NCI-H1436 (cell line): ENCODE measurements around the gene CEP350.

Source experiments
- DNase-seq: peaks from one replicate; lab custom pipeline; 2025; lab: John Stamatoyannopoulos, UW

The CEP350 gene

DNA sequence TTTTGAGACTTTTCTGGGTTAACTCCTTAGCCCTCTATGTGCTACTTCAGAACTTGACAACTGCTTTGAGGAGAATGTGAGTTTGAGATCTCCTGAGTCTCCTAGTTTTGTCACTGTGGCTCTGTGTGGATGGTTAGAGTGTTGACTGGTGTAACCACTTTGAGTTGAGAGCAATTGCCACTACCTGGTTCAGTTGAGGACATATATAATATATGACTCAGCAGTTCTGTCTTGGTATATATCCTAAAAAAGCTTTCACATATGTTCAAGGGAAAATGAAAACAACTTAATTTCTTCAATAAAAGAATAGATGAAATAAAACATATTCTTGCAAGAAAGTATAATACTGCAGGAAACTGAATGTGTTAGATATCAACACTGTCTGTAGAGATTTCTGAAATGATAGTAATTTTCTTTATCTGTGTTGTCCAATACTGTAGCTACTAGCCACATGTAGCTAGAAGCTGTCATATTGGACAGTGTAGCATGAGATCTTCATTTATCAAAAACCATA lies 103.3 kb downstream of the CEP350 start:
- no peak for DNase-seq

DNA sequence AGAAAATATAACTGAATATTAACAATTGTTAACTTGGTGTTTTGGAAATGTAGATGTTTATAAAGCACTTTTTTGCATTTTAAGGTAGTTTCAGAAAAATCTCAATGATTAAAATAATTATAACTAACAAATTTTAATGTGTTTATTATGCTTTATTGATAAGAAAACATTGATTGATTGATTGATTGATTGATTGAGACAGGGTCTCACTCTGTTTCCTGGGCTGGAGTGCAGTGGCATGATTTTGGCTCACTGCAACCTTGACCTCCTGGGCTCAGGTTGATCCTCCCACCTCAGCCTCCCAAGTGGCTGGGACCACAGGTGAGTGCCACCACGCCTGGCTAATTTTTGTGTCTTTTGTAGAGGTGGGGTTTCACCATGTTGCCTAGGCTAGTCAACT lies 106.4 kb downstream of the CEP350 start:
- DNase-seq = no peak

DNA sequence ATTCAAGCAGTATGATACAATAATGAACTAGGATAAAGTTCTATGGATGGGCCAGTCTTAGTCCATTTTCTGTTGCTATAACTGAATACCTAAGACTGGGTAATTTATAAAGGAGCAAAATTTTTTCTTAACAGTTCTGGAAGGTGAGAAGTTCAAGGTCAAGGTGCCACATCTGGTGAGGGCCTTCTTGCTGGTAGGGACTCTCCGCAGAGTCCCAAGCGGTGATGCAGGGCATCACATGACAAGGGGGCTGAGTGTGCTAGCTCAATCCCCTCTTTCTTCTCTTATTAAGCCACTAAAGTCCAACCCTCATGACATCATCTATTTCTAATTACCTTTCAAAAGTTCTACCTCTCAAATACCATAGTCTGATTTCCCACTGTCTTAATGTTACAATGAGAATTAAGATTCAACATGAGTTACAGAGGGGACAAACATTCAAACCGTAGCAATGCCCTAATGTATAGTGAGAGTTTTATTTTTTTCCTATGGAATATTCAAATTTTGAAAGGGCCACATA lies 107.9 kb downstream of the CEP350 start:
- no peak for DNase-seq

DNA sequence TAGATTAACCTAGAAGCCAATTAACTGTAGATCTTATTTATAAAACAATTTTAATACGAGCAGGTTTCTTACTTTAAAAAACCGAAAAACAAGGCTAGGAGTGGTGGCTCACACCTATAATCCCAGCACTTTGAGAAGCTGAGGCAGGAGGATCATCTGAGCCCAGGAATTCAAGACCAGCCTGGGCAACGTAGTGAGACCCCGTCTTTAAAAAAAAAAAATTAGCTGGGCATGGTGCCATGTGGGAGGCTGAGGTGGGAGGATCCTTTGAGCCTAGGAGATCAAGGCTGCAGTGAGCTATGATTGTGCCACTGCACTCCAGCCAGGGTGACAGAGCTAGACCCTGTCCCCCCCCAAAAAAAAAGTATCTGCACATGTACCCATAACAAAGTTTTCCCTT lies 110.8 kb downstream of the CEP350 start:
- DNase-seq = no peak

DNA sequence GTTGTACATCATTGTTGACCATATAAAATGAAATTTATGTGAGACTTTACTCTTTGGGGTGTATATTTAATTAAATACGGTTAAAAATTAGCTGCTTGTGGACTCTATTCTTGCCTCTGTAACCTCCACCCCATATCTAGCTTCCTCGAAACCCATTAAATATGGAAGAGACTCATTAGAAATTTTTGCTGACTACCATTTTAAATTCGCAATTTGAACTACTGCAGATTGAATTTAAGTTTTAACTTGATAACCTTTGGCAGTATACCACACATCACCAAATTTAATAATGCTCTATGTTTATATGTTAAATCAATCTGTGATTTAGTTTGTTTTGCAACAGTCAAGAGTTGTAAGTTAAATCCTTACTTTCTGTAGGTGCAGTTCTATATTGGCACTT lies 111.5 kb downstream of the CEP350 start:
- no peak for DNase-seq

DNA sequence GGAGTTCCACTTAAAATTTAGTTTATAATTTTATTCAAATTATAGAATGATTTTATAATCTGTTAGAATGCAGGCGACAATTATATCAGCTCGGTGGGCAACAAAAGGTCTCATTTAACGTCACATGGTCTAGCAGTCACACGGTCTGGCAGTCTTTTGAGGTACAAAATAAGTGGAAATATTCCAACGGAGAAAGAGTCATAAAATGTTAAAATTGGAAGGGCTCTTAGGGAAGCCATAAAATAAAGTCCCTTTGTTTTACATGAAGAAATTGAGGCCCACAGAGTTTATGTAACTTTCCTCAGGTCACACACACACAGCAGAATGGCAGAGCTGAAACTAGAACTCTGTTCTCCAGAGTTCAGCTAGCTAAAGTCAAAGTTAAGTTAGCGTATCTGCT lies 115.7 kb downstream of the CEP350 start:
- no peak for DNase-seq

DNA sequence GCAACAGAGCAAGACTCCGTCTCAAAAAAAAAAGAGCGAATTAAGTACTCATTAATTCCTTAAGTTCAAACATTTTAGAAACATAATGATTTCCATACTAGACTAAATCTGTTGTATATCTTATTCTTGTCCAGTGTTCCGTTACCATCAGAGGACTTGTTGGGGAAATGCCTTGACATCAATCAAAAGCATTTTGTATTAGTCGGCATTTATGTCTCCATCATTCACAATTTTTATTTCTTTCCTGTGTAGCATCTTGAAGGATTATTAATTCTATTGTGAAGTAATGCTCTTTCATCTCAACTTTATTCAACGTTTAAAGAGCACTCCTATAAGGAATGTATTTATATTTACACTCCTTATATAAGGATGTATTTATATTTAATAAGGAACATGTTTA lies 117.1 kb downstream of the CEP350 start:
- no peak for DNase-seq

DNA sequence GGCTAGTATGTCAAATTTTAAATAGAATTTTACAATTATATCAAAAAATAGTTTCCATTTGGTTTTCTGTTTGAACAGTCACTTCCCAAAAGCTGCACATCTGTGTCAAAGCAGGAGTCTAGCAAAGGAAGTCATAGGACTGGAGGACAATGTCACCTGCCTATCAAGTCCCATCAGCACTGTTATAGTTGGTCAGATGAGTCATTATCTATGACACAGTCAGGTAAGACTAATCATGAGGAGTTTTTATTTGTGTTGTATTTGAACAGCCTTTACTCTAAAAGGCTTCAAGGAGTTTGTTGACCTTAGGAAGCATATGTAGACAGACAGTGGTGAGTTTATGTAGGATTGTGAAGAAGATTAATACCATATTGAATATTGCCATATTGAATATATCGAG lies 125.8 kb downstream of the CEP350 start:
- DNase-seq = no peak

DNA sequence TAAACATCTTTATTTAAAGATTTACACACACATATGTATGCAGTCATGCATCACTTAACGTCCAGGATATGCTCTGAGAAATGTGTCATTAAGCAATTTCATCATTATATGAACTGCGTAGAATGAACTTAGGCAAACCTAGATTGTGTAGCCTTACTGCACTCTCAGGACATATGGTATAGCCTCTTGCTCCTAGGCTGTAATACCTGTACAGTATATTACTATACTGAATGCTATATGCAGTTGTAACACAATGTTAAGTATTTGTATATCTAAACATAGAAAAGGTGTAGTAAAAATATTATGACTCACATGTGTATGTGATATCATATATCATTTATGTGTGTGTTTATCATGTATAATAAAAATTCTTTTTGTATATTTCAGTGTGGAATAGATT lies 126.9 kb downstream of the CEP350 start:
- DNase-seq = no peak

DNA sequence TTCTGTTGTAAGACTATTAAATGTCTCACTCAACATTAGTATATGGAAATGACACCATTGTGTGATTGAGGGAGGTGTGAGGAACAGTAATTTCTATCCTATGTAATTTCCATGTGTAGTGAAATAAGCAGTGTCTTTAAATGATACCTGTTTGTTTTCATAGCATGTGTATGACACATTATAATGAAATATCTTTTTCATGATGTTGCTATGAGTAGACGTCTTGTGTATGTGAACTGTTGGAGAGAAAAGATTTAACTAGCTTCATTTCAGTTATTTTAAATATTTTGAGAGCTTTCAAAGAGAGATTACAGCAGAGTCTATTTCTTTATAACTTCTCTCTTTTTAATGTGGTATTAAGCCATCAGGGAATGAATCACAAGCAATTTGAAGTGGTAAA lies 128.6 kb downstream of the CEP350 start:
- no peak for DNase-seq

DNA sequence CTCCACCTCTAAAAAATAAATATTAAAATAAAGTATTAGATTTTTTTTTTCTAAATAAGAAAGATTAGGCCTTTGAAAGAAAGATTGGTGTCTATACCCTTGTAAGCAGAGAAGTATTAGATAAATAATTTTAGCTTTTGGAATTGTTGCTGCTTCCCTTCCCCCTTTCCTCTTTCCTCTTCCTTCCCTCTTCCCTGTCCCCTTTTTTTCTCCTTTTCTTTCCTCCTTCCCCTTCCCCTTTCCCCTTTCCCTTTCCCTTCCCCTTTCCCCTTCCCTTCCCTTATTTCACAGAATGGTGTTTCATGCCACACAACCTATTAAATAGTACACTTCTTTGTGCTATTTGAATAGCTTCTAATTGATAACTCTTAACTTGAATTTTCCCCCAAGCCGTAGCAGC lies 130.3 kb downstream of the CEP350 start:
- DNase-seq = no peak

DNA sequence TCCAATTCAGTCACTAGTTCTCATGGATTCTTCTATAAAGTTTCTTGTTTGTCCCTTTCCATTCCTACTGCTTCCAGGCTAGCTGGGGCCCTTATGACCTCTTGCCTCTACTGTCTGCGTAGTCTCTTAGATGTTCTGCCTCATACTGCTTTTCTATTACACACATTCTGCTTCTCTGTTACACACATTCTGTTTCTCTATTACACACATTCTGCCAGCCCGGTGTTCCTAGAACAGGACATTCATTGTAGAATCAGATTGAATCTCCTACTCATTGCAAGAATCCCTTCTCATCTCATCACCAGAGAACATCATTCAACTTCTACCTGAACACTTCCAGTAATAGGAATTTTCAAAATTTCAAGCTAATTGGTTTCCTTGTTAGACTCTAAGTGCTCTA lies 130.7 kb downstream of the CEP350 start:
- DNase-seq = no peak

DNA sequence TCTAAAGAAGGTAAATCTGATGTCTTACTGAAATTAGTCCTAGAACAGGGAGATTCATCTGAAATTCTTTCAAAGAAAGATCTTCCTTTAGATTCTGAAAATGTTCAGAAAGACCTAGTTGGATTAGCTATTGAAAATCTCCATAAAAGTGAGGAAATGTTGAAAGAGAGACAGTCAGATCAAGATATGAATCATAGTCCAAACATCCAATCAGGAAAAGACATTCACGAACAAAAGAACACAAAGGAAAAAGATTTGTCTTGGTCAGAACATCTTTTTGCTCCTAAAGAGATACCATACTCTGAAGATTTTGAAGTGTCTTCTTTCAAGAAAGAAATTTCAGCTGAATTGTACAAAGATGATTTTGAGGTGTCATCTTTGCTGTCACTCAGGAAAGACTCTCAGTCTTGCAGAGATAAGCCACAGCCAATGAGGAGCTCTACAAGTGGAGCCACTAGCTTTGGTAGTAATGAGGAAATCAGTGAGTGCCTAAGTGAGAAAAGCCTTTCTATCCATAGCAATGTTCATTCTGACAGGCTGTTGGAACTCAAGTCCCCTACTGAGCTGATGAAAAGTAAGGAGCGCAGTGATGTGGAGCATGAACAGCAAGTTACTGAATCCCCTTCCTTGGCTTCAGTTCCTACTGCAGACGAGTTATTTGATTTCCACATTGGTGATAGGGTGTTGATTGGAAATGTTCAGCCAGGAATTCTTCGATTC lies 138.5 kb downstream of the CEP350 start:
- DNase-seq = no peak

DNA sequence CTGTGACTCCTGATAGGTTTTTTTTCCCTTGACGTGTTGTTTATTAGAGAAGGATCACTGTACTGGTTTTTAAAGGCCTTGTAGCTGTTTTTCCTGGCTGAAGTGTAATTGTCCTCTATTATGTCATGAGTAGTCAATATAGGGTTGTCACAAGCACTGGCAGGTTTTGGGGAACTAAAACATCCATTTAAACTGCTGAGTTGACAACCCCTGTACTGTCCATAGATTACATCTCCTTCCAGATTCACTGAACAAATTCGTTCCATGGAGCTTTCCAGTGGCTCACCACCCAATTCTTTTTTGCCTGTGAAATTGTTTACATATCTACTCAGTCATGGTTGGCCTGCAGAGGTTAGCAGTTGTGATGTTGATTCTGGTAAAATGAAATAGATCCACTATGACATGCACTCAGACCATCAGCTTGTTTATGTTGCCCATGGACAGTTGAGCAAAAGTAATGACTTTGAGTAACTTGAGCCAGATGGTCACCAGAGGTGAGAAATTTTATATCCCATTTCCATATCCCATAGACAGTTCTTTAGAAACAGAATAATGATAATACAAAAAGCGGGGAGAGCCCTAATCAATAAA lies 140.2 kb downstream of the CEP350 start:
- no peak for DNase-seq

DNA sequence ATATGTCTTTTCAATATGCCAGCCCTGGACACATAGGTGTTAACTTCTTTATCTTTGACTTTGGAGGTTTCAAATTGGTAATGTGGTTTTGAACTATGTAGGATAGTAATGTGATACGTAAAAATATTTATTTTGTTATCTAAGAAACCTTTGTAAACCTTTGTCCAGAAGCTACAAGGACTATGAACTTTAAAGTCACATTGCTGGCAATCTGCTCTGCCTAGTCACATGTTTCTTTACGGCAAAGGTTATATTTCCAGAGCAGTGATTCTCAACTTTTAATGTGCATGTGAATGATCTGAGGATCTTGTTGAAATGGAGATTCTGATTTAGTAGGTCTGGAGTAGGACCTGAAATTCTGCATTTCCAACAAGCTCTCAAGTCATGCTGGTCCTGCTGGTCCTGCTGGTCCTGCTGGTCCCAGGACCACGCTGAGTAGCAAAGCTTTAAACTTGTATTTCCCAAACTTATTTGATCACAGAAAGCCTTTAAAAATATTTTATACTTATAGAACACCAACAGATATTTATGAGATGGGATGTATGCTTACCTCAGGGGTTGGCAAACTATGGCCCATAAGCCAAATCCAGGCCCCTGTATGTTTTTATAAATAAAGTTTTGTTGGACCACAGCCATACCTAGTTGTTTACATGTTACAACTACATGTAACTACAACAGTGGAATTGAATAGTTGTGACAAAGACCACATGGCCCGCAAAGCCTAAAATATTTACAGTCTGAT lies 142.1 kb downstream of the CEP350 start:
- no peak for DNase-seq

DNA sequence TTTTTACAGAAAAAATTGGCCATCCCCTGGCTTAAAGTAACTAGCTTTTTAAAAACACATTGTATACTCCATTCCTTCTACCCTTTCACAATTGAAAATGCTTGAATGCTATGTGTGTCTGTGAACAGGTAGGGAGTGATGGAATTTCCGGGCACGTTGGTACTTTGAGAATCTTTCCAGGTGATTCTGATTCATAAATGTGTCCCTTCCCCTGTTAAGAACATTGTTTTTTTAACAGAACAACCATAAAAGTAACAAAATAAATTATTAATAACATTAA lies 142.7 kb downstream of the CEP350 start:
- no peak for DNase-seq

DNA sequence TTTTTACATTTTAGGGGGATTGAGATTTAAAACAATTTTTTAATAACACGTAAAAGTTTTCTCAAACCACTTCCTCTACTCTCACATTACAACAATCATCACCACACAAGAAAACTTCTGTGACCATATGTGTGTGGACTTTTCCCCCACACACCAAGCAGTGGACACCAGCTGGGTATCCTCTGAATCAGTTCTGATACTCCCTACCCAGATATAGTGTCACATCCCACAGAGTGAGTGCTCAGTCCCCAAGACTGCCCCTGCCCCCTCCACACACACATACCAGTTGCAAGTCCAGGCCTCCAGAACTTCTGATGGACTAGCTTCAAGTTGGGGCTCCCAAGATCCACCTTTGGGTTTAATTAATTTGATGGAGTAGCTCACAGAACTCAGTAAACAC lies 146.8 kb downstream of the CEP350 start:
- no peak for DNase-seq

DNA sequence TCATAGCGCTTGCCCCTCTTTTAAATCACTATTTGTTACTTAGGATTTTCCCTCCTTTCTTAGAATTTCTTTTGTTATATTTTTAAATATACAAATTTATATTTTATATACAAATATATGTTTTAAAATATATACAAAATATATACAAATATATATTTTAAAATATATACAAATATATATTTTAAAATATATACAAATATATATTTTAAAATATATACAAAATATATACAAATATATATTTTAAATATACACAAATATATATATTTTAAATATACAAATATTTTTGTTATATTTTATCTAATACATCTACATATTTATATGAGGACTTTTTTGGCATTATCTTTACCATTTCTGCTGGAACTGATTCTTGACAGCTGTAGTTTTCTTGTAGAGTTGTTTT lies 149.2 kb downstream of the CEP350 start:
- DNase-seq = no peak

DNA sequence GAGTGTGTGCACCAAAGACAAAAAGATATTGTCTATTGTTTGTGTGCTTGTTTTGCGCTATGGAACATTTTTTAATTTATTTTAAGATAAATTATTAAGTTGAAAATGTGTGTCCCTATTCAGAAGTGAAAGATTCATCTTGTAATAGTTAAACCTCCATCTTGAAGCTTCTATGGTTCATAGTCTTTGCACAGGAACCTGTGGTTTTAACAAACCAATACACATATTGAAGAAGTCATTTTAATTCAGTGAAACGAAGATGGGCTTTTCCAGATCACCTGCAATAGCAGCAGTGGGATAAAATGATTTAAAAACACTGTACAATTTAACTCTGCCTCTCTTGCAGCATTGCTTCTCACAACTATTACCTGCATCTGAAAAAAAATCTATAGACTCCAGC lies 157.5 kb downstream of the CEP350 start:
- DNase-seq = no peak

DNA sequence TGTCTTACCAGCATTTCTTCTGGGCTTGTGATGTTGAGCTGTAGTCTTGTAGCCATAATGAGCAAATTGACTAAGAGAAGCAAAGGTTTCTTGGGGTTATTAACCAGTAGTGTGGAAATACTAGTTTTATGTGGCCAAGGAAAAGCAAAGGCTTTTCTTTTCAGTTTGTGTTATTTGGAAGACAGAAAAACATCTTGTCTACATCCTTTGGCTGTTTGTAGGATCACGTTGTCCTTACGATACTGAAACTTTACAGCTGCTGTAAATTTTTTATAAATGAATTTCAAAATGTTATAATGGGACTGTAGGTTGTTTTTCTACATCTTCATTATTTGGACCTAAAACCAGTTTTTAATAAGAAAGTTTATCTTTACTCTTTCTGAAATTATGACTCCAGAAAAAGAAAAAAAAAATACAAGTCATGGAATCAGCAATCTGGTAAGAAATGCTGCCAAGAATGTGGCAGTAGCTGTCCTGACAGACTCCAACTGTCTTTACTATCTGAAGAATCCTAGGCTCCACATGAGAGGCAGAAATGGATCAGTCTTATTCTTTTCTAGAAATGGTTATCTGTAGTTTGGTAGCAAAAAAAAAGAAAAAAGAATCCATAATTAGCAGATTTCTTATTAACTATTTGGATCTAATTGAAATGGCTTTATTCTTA lies 158.5 kb downstream of the CEP350 start:
- DNase-seq = no peak

DNA sequence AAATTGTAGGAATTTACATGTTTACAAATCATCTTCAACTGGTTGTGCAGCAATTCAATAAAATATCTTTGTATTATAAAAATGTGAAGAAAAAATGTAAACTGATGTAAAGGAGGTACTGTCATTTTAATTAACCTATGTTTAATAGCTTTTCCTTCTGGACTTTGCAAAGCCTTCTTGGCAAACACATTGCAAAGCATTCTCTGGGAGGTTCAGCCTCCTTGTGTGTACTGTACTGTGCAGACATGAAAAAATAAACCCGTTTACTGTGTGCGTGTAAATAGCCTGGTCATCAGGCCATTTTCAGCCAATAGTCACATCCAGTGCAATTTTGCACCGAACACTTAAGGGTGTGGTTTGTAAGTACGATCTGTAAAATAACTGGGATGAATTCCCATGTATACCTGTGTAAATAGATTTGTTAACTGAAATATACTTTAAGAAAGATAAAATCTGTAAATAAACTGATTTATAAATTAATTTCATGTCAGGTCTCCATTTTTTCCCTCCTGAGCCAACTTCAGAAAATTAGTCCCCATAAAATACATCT lies 159.9 kb downstream of the CEP350 start:
- no peak for DNase-seq

DNA sequence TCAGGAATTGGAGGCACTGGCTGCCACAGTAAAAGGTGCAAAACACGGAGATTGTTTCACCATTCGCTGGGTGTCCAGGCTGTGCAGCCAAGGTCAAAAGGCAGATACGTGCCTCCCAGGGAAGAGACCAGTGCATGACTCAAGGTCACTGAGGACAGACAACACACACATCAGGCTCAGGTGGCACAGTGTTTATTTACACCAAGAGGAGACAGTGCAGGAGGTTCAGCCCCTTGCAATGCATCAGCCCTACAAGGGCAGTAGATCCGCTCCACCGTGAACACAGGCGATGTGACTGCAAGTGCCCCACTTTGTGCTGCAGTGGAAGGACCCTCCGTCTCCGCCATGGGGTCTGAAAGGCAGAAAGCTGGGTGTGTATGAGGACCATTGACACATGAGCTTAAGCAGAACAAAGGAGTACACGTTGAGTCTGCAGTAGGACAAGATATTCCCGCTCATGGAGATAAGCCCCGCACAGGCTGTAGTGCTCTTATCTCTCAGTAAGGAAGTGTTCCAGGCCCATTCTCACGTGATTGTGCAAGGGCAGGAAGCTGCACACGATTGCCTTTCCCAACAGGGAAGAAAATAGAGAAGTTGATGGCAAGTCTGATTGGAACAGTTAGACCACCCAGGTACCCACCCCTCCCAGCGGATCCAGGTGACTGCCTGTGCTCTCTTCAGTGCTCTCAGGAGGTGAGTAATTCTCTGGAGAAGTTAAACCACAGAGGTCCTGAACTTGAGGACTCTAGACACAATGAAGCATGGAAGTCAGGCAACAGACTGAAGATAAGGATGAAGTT lies 162.6 kb downstream of the CEP350 start:
- no peak for DNase-seq
